GM21360 (cell line): ENCODE measurements around the gene PFDN4.
A peak's percentile ranks its signal among the peaks of the same experiment; 100 is the strongest.

Experiments used
- ATAC-seq: cut with Tn5 transposase; IDR thresholded peaks from one replicate; pipeline ENCODE4 v1.9.1; 2021; ENCODE audit warnings: mild to moderate bottlenecking, moderate library complexity; ENCODE audit not compliant: unreplicated experiment

PFDN4 gene, protein sequence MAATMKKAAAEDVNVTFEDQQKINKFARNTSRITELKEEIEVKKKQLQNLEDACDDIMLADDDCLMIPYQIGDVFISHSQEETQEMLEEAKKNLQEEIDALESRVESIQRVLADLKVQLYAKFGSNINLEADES

DNA sequence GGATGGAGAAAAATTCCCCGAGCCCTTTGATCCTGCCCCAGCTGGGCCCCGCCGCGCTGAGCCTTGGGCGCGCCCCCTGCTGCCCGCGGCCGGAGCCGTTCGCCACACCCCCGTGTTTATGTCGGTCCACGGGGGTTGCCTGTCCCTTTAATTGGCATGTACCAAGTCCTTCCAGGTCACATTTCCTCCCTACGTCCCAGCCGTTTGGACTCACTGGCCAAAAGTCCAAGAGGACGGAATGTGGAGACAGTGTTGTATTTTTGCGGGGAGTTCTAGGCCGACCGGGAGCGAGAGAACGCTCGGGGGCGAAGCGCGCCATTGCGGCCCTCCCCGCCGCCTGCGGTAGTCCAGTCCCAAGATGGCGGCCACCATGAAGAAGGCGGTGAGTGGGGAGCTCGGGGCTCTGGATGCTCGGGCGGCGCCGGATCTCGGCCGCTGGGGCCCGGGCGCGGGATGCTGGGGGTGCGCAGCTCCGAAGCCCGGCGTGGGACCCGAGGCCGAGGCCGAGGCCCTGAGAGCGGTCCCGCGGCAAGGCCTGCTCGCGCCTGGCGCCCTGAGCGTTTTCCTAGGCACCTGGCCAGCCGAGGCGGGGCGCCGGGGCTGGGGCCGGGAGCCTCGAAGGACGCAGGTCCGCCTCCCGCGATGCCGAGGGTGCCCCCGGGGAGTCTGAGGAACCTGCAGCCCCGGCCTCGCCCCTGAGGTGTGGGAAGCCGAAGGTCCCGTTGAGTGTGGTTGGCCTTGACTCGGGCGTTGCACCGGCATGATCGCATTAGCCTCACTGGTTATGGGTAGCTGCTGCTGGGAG is at the start of gene PFDN4:
PFDN4 (plus strand) TSS at position 345 of the 805 bp plus-strand sequence; CDS start at position 359, 14 bp downstream.
- peak; percentile 96 for ATAC-seq

DNA sequence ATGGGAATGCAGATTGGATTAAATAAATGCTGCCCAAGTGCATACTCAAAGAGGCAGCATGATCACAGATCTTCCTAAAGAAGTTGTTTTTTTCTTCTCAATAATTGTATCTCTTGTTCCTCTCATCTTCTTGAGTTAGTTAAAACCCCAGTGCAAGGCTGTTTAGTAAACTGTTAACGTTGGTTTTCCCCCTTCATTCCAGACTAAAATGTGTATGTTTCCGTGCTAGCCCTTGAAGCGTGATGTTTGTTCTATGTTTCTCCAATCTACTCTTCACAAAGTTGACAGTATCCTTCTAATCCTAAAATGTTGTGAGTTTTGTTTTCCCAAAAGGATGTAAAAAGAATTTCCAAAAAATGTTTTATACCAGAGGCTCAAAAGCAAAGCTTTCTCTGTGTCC is 49.7 kb upstream of the PFDN4 start:
- ATAC-seq: no peak

DNA sequence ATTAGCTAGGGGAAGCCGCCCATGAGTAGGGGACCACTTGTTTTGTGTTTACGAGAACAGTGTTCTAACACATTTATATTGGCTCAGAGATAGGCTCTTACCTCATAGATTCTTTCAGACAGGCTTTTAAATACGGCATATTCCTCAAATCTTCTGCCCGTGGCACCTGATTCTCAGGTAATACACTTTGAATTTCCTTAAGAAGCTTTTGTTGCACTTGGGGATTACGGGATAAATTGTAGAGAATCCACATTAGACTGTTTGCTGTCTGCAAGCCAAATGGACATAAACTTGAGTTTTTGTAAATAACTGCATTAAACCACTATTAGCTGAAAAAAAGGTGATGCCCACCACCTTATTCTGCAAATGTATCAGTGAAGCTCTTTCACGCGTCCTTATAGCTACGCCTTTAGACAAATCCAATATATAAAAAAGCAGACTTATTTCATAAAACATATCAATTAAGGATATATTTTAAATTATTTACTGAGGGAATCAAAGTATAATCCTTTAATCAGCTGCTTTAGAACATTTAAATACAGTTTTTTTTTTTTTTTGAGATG is 49.0 kb upstream of the PFDN4 start:
- no peak for ATAC-seq

DNA sequence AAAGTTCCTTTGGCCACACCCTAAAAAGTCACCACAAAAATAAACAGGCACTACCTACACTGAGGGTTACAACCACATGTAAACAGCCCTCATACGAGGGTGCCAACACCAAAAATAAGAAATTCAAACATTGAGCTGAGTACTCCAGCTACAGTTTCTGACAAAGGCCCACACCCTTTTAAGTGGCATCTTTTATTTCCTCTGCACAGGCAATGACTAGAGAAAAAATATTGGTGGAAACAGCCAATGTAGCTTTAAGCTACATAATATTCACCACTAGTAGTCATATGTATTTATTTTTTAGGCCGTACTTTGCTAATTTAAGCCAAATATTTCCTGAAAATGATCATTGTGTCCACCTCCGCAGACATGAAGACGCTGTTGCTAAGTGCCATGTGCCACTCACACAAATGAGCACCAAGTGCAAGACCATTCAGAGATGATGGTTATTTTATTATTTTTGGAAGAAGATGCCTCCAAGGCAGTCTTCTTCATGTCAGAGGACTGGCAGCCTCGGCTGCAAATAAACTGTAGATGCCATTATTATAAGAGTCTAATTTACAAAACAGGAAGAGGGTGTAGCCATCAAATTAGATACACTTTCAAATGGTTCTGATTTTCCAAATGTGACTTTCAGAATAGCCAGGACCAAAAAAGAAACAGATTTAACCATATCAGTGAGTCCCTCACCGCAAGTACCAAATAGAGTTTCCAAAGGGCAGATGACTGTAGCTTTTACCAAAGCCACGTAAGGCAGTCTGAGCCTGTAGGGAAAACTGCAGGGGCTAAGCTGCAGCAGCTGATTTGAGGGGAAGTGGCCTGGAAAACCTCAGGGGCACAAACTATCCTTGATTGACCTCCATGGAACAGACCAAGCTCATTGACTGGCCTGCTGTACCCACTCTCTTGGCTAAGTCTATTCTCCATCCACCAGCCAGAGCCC is 47.6 kb upstream of the PFDN4 start:
- no peak for ATAC-seq

DNA sequence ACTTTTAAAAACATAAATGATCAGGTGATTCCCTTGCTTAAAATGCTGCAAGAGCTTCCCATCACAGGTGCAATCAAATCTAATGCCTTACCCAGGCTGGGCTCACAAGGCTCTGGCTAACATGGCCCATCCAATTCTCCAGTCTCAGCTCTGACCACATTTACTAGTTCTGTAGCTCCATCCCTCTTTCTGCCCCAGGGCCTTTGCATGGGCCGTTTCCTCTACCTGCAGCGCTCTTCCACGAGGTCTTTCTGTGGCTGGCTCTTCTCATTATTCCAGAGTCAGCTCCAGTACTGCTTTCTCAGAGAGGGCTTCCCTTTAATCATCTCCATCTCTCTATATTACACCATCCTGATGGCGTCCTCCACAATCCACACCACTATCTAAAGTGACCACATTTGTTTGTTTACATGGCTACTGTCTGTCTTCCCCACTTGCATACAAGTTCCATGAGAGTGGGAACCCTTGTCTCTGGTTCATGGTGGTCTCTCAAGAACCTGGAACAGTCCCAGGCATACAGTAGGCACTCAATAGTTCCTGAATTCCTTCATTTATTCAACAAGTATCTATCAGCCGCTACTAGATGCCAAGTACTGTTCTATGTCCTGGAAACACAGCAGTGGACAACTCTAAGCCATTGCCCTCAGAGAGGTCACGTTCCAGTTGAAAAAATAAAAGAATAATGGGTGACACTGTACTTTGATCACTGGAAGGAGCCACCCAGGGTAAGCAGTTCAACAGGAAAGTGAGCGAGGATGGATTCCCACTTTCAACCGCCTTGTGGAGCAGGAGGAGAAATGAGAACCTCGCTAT is 46.7 kb upstream of the PFDN4 start:
- ATAC-seq: no peak

DNA sequence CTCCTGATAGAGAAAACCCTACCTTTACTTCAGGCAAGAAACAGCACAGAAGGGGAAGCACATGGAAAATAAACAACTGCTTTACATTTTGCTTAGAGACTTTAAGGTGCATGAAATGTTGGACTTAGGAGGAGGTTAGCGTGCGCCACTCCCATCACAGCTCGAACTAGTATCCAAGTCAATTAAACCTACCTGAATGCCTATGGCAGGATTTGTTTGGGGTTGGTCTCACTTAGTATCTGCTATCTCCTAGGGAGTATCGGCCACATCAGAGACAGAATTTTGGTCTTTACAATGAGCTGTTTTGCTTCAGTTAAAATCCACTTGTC is 46.1 kb upstream of the PFDN4 start:
- ATAC-seq: no peak

DNA sequence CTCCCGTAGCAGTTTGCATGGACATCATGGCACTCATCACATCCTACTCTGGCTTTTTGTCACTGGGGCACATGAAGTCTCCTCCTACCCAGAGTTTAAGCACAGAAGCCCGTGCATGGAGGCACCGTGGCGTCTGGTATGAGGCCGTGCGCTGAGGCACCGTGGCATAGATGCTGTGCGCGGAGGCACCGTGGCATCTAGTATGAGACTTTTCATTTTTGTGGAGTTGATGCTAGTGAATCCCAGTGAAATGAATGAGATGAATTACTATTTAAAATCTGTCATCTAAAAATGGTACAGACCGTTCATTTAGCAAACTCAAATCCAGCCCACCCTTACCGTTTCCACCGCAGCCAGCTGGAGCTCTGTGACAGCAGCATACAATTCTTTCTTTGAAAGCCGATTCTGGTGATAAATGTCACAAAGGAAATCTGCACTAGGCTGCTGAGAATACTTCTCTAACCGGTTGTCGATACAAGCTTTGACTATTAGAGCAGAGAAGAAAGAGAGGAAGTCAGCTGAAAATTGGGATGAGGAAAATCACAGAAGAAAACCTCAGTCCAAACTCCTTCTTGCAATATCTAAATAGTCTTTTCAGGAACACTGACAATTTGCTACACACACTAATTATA is 45.4 kb upstream of the PFDN4 start:
- no peak for ATAC-seq

DNA sequence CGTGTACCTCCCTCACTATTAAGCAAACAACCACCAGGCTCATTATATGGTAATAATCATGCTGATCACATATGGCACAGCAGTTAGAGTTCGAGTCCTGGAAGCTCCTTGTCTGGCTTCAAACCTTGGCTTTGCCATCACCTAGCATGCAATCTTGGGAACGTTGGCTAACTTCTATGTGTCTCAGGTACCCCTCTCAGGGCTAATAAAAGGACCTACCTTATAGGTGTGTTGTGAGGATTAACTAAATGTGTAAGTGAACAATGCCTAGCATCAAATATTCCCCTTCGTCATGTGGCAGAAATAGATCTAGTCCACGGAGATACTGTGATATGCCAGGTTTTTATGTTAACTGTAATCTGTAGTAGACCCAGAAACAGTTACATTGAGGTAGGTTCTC is 44.5 kb upstream of the PFDN4 start:
- ATAC-seq: no peak

DNA sequence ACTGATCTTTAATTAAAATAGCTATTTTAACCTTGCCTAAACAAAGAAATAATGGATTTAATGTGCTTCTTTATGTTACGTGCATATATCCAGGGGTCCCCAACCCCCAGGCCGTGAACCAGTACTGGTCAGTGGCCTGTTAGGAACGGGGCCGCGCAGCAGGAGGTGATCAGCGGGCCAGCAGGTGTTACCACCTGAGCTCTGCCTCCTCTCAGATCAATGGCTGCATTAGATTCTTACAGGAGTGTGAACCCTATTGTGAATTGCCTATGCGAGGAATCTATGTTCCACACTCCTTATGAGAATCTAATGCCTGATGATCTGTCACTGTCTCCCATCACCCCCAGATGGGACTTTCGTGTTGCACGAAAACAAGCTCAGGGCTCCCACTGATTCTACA is 42.9 kb upstream of the PFDN4 start:
- ATAC-seq: no peak

DNA sequence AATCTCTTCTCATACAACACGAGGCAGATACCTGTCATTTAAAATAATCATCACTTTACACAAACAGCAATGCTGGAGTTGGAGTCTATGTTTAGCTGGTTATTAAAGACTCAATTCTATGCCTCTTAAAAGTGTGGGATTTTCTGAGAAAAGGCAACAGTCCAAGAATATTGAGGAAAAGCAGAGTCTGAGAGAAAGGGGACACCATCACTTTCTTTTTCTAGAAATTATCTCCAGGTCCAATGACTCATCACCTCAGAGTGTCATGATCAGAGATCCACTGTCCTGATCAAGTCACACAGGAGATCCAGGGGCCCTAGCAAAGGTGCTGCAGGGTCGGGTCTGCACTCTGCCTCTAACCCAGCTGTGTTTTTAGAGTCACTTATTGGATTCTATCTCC is 42.1 kb upstream of the PFDN4 start:
- ATAC-seq: no peak

DNA sequence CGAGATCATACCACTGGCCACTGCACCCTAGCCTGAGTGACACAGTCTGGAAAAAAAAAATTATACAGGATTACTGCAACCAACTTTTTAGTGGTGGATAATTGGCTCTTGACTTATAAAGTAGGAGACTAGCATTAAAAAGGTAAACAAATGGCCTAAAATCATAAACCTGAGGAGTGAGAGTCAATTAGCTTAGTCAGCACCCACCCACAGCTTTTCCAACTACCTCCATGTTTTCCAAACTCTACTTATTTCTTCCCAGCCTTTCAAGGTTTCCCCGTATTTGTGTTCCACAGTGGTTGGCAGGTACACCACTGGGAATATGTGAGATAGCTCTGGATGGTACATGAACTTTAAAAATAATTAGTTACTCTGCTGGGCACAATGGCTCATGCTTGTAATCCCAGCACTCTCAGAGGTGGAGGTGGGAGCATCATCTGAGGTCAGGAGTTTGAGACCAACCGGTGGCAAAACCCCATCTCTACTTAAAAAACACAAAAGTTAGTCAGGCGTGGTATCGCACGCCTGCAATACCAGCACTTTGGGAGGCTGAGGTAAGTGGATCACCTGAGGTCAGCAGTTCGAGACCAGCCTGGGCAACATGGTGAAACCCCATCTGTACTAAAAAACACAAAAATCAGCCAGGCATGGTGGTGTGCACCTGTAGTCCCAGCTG is 40.8 kb upstream of the PFDN4 start:
- ATAC-seq: no peak

DNA sequence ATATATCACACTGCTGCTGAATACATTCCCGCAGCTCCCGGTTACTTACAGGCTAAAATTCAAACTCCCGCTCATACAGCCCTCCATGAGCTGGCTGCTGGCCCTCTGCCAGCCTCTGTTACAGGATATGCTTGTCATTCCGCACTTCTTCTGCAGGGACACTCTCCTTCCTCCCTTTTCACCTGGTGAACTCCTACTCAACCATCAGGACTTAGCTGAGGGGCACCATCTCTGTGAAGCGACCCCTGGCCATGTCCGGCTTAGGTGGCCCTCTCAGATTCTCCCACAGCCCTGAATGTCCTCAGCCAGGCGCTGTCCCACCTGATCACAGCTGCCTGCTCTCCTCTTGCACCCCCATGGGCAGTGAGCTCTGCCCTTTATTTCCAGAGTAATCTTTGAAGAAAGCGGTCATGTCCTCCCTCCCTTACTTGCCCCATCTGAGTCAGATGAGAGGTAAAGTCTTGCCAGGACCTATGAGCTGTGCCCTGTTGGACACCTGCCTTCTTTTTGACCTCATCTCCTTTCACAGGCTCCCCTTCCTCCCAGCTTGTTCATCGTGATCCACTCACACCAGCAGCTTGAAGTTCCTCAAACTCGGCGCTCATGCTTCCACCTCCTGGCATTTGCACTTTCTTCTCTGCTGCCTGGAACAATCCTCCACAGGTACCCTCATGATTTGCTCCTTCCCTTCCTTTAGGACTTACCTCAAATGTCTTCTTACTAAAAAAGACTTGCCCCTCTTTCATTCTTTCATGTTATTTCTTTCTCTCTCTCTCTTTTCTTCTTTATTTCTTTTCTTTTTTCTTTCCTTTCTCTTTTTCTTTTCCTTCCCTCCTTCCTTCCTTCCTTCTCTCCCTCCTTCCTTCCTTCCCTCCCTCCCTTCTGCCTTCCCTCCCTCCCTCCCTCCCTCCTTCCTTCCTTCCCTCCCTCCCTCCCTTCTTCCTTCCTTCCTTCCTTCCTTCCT is 39.7 kb upstream of the PFDN4 start:
- ATAC-seq: no peak

DNA sequence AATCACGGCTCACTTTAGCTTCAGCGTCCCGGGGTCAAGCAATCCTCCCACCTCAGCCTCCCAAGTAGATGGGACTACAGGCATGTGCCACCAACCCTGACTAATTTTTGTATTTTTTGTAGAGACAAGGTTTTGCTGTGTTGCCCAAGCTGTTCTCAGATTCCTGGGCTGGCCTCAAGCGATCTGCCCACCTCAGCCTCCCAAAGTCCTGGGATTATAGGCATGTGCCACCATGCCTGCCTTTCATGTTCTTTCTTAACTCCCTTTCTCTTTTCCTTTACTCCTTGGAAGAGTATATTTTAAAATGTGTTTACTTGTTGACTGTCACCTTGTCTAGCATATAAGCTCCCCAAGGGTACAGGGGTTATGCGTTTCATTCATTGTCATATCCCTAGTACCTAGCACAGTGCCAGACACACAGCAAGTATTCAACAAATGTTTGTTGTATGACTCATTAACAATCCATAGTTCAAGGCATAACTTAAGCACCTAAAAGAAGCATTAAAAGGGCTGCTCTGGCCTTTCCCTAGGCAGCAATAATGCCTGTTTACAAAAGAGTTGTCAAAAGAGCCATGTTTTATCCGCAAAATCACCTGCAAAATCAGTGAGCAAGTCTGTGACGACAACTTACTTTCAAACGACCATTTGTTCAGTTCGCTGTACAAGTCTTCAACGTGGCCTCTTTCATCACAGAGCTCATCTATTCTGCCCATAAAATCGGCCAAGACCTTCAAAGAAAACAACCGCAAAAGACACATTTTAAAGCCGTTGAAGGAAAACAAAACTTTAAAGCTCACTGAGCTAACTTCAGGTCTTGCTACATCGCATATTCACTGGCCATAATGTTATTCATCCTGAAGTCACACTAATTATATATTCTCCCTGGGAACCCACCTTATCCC is 38.7 kb upstream of the PFDN4 start:
- ATAC-seq: no peak

DNA sequence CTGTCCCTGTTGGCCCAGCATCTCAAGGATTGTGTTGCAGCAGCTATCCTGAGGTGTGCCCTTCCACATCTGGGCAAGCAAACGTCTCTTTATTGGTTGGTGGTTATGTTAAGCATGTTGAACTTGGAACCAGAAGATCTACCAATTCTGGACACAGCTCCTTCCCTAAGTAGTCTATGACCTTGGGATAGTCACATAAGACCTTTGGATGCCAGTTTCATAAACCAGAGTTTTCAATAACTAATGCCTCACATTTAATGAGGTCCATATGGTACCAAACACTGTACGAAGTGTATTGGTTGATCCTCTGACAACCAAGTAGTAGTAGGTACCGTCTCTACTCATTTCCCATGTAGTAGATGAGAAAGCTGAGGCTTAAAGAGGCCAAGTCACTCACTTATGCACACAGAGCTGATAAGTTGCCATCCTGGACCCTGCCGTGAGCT is 37.8 kb upstream of the PFDN4 start:
- no peak for ATAC-seq

DNA sequence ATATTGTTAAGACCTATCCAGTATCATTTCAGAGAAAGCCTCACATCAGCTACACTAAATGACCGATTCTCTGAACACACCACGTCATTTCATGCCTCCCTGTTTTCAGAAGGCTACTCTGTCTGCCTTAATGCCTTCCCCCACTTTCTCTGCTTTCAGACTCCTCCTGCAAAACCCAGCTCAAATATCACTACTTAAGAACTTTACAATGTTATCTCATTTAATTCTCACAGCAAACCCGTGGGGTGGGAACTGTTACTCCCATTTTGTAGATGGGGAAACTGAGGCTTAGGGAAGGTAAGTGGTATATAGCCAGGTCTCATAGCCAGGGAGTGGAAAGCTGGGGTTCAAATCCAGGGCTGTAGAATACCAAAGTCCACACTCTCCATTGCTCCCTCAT is 36.9 kb upstream of the PFDN4 start:
- no peak for ATAC-seq

DNA sequence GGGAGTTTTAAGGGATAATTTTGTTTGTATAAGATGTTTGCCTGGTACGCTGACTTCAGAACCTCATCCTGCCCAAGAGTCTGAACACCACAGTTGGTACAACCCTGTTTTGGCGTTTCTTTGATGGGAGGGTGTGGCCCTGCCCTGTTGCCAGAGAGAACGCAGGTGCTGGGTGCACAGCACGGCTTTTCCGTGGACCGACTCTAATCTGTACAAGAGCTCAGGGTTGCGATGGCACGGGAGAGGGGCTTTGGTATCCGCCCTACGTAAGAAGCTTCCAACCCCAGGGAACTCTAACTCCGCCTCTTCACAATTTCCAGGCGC is 35.4 kb upstream of the PFDN4 start:
- ATAC-seq: no peak

DNA sequence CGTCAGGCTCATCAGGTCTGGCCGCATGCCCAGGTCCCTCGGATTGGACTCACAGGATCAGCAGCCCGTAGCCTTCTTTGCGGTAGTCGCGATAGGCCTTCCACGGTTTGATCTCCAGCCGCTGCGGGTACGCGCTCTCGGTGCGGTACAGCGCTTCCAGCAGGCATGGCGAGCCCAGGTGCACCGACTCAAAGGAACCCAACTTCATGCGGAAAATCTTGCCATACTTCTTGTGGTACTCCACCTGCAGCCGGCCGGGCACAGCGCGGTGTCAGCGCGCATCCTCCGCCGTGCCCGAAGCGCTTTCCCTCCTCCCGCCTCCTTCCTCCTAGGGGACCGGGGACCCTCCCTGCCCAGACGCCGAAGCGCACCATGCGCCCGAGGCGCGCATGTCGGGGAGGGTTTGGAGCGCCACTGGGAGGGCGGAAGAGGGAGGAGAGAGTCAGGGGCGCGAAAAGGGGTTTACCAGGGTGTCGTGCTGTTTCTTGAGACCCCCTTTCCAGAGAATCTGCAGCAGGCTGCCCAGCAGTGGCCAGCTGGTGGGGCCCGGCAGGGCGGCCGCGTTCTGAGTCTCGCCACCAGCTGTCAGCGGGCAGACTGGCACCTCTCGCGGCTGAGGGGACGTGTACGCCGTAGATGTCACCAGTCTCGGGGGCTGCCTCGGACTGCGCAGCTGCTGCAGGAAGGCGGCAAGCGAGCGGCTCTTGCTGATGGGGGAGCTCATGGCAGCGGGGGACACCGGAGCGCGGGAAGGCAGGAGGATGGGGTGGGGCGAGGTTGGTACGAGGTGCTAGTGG is 34.8 kb upstream of the PFDN4 start:
- no peak for ATAC-seq
